Right lobe of liver (tissue), 6 donors: Measurements from ENCODE around the gene TLE4. TPM values are rescaled to one million over a fixed set of nuclear protein-coding genes. Genes with fewer than 3 reads are reported as not detected.
"Not testable (repeated sequence)": the region's sequence is repeated elsewhere in the genome, so short reads cannot be mapped to it uniquely, and the experiment has no call there.

Experiments
- ATAC-seq, 4 donors: fragments of 200-7000 bp; cut with Tn5 transposase; one replicate each; pipeline ENCODE4 v1.9.1; 2020; ENCODE audit warnings: mild to moderate bottlenecking in 4 of 4, moderate library complexity in 4 of 4
- DNase-seq, 3 donors: peaks; one replicate each; pipeline ENCODE4 v3.0.0-alpha.2; 2020
- H3K27ac ChIP-seq, 3 donors: fragments of 200-600 bp; one replicate each; pipeline ENCODE4 v1.8.0; 2022
- H3K27me3 ChIP-seq, 2 donors: fragments of 200-600 bp; one replicate each; pipeline ENCODE4 v1.8.0; 2022
- H3K36me3 ChIP-seq, 4 donors: fragments of 200-600 bp; sonication (generic) in 1 of 4; one replicate each; pipeline versions ENCODE4 v1.5.1 to v1.8.0; 2017 to 2022; ENCODE audit warnings: control low read depth in 1 of 4
- H3K4me1 ChIP-seq, 4 donors: fragments of 200-600 bp; sonication (generic) in 1 of 4; one replicate each; pipeline versions ENCODE4 v1.5.1 to v1.8.0; 2017 to 2022; ENCODE audit warnings: control low read depth in 1 of 4
- H3K4me3 ChIP-seq, 3 donors: fragments of 200-600 bp; one replicate each; pipeline ENCODE4 v1.8.0; 2022
- H3K9me3 ChIP-seq, 4 donors: fragments of 200-600 bp; sonication (generic) in 1 of 4; one replicate each; pipeline versions ENCODE4 v1.5.1 to v1.8.0; 2017 to 2022; ENCODE audit warnings: control low read depth in 1 of 4
- CTCF ChIP-seq, 4 donors: fragments of 200-600 bp in 3 of 4; fragments of 450-650 bp in 1 of 4; IDR thresholded peaks; one replicate each; pipeline versions ENCODE4 v1.5.1 to v1.8.0; 2016 to 2022; ENCODE audit warnings: antibody characterized with exemption in 4 of 4, mild to moderate bottlenecking in 2 of 4
- POLR2A ChIP-seq: fragments of 450-650 bp; IDR thresholded peaks from one replicate; pipeline ENCODE4 v1.6.1; 2017; ENCODE audit warnings: antibody characterized with exemption, mild to moderate bottlenecking
- WGBS: methylation state at CpG from one replicate; pipeline ENCODE4 v1.1.6; 2018; ENCODE audit warnings: low coverage, low lambda C conversion rate; ENCODE audit not compliant: insufficient coverage; ENCODE audit errors: missing lambda C conversion rate; 5-methylcytosine and 5-hydroxymethylcytosine counted together
- intact Hi-C, 2 donors: fragments of 100-400 bp; cut with DNase I; formaldehyde crosslinking; loops; one replicate each; pipeline versions ENCODE4 v1.11.2 to v1.14.1; 2022
- total RNA-seq, 6 experiments: library from RNA; depleted of rRNA in 2 of 6; stranded (reverse); fragments of >200 nt in 2 of 6; fragmentation: NEBNext Ultra II Directional in 3 of 6; extraction: Animal tissue kit (Norgen Biotek cat#: 25700) in 3 of 6; gene quantifications; one replicate each; pipeline versions ENCODE4 v1.1.0 to v1.2.4, GENCODE V29; 2016 to 2023
- donor health status: DM: no; HTN: yes; CAD: no.
- donor health status: DM: no; HTN: no; CAD: no.
- donor health status: DM: no; HTN: no; CAD: no.
- donor health status: DM: no; HTN: yes; CAD: no.
- donor health status: DM: no; HTN: yes; CAD: no.

The TLE4 gene
- total RNA-seq, 6 experiments from 2014 or later: 2.9 to 8.3 (median 5.7) TPM

DNA sequence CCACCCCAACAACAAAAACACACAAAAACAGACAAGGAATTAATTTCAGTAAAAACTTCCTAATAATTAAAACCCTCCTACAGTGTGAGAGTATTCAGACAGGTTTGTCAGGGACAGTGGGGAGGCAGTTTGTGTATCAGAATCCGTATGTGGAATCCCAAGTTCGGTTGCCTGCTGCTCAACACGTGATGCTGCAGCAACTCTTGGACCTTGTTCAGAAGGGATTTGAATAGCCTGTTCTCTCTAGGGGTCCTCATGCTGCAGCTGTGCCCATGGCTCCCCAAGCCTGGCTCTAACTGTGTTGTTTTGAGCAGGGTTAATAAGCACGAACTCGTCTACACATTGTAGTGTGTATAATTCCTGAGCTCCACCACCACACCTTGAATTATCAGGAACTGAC is 28.7 kb downstream of the TLE4 start:
- Histone ChIP-seq H3K9me3 (no peaks in the 10 kb centered on the region), H3K4me1 (no peaks in the 10 kb centered on the region), H3K27ac (no peak overlapping the region), H3K36me3 (no peaks in the 10 kb centered on the region), H3K4me3 (no peak overlapping the region), H3K27me3 (no peaks in the 10 kb centered on the region)
- no CpG with 5 or more reads among the region's 5 CpGs for WGBS
- DNase-seq (no peak), ATAC-seq (no peak)
- TF ChIP-seq CTCF (IDR thresholded peaks at IDR 0.05): no peak
- intact Hi-C loops: no loop called here

GRCh38 chr9:79603222-79603920 is 31.6 kb downstream of the TLE4 start:
- TF ChIP-seq CTCF (IDR thresholded peaks at IDR 0.05) (no peak), POLR2A (no peak)
- 93% methylated on average over 3 of the region's 3 CpGs for WGBS
- Histone ChIP-seq H3K4me3 (no peak overlapping the region), H3K9me3 (no peaks in the 10 kb centered on the region), H3K36me3 (no peaks in the 10 kb centered on the region), H3K27me3 (no peaks in the 10 kb centered on the region), H3K27ac (no peak overlapping the region), H3K4me1 (no peaks in the 10 kb centered on the region)
- DNase-seq: no peak
- no peak for ATAC-seq
- intact Hi-C loops: no loop called here

DNA sequence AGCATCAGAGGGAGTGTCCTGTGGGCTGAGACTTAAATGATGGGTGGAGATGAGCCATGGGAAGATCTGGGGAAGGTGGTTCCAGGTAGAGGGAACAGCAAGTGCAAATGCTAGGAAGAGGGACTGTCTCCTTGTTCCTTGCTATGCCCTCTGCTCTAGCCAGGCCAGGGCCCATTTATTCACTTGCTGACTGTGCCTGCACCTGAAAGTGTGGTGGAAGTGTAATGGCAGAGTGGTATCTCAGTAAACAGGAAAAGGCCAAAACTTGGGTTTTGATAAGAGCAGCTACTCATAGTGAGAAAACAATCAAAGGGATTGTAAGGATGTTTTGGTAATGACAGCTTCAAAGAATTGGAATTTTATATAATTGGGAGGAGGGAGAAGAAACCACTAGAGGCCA is 32.4 kb downstream of the TLE4 start:
- Histone ChIP-seq H3K27me3 (no peaks in the 10 kb centered on the region), H3K4me3 (no peak overlapping the region), H3K9me3 (no peaks in the 10 kb centered on the region), H3K27ac (no peak overlapping the region), H3K36me3 (no peaks in the 10 kb centered on the region), H3K4me1 (no peaks in the 10 kb centered on the region)
- ATAC-seq (no peak), DNase-seq (no peak)
- TF ChIP-seq POLR2A (no peak), CTCF (IDR thresholded peaks at IDR 0.05) (no peak)
- intact Hi-C loops: no loop called here

DNA sequence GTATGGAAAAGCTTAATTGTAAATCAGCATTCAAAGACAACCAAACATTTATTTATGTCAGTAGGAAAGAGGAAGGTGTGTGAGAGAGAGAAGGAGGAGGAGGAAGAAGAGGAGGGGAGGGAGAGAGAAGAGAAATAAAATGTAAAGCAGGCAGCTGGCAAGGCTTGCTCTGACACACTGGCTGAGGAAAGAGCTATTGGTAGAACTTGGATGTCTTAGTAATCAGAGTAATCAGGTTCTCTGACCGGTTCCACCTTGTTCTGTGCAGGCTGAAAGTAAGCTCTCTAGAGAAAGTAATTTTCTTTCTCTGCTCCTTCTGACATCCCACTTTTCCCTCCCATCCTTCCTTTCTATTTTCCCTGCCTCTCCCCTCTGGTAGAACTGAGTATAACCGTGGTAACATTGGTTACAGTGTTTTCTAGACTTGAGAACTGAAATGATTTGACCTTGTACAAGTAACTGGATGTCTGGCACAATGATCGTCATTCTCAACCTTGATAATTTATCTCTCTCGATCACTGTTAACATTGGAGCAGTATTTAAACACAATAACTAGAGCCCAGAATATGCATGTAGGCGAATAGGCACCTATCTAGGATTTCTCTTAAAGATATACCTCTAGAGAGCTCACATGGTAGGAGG is 33.3 kb downstream of the TLE4 start:
- no peaks in the 10 kb centered on the region for H3K9me3 ChIP-seq
- H3K27ac ChIP-seq: no peak overlapping the region
- ATAC-seq: no peak
- 72% methylated on average over 5 of the region's 5 CpGs for WGBS
- TF ChIP-seq POLR2A (no peak), CTCF (IDR thresholded peaks at IDR 0.05) (no peak)
- no peaks in the 10 kb centered on the region for H3K4me1 ChIP-seq
- intact Hi-C loops: no loop called here
- DNase-seq: no peak
- no peaks in the 10 kb centered on the region for H3K27me3 ChIP-seq
- no peak overlapping the region for H3K4me3 ChIP-seq
- no peaks in the 10 kb centered on the region for H3K36me3 ChIP-seq

GRCh38 chr9:79606529-79606928 is 34.8 kb downstream of the TLE4 start:
- ATAC-seq, intact Hi-C loops, DNase-seq, H3K4me1 ChIP-seq, H3K4me3 ChIP-seq, H3K9me3 ChIP-seq, H3K27me3 ChIP-seq, H3K36me3 ChIP-seq, H3K27ac ChIP-seq: not testable (repeated sequence)
- WGBS: 71% methylated on average over 1 of the region's 1 CpG
